H9 (cell line): Measurements from ENCODE around the gene LARGE1. TPM values are rescaled to one million over a fixed set of nuclear protein-coding genes. Genes with fewer than 3 reads are reported as not detected.
A peak's percentile ranks its signal among the peaks of the same experiment; 100 is the strongest.

ENCODE experiments used
- DNase-seq: peaks from one replicate; pipeline ENCODE4 v3.0.0-alpha.2; 2017
- H2AFZ ChIP-seq: one replicate; pipeline ENCODE4 v1.6.1; 2013; ENCODE audit warnings: mild to moderate bottlenecking, low read length, control low read depth, moderate library complexity
- H2AK5ac ChIP-seq: 2 replicates; pipeline ENCODE4 v1.6.1; 2013; ENCODE audit warnings: low read length, control low read depth, mixed read lengths; ENCODE audit not compliant: insufficient read length
- H2BK120ac ChIP-seq: one replicate; pipeline ENCODE4 v1.6.1; 2013; ENCODE audit warnings: low read depth, mild to moderate bottlenecking, low read length, control low read depth, inconsistent platforms; ENCODE audit not compliant: poor library complexity, severe bottlenecking
- H2BK12ac ChIP-seq: 2 replicates; pipeline ENCODE4 v1.6.1; 2013; ENCODE audit warnings: low read length, control low read depth, mixed read lengths, low read depth; ENCODE audit not compliant: insufficient read length
- H2BK15ac ChIP-seq: 2 replicates; pipeline ENCODE4 v1.6.1; 2013; ENCODE audit warnings: low read depth, low read length, control low read depth
- H2BK20ac ChIP-seq: one replicate; pipeline ENCODE4 v1.6.1; 2013; ENCODE audit warnings: low read depth, mild to moderate bottlenecking, low read length, control low read depth, inconsistent platforms; ENCODE audit not compliant: poor library complexity, severe bottlenecking
- H2BK5ac ChIP-seq: 2 replicates; pipeline ENCODE4 v1.6.1; 2013; ENCODE audit warnings: low read length, control low read depth, mixed read lengths; ENCODE audit not compliant: insufficient read length
- H3K14ac ChIP-seq: 2 replicates; pipeline ENCODE4 v1.6.1; 2013; ENCODE audit warnings: low read length, control low read depth; ENCODE audit not compliant: insufficient read depth
- H3K18ac ChIP-seq: 2 replicates; pipeline ENCODE4 v1.6.1; 2013; ENCODE audit warnings: low read depth, mild to moderate bottlenecking, mixed read lengths, low read length, control low read depth; ENCODE audit not compliant: insufficient read length
- H3K23ac ChIP-seq: 2 replicates; pipeline ENCODE4 v1.6.1; 2013; ENCODE audit warnings: low read length, control low read depth, mixed read lengths, low read depth; ENCODE audit not compliant: insufficient read length
- H3K23me2 ChIP-seq: 2 replicates; pipeline ENCODE4 v1.6.1; 2013; ENCODE audit warnings: low read depth, mild to moderate bottlenecking, mixed read lengths, low read length, control low read depth; ENCODE audit not compliant: insufficient read length, poor library complexity, severe bottlenecking
- H3K27ac ChIP-seq: 2 replicates; pipeline ENCODE4 v1.5.1; 2013; ENCODE audit warnings: low read length, control low read depth, mixed read lengths, low read depth; ENCODE audit not compliant: insufficient read length
- H3K27me3 ChIP-seq: 2 replicates; pipeline ENCODE4 v1.6.1; 2013; ENCODE audit warnings: low read length, control low read depth, inconsistent platforms; ENCODE audit not compliant: insufficient read depth
- H3K4ac ChIP-seq: 2 replicates; pipeline ENCODE4 v1.6.1; 2013; ENCODE audit warnings: low read depth, mild to moderate bottlenecking, control low read depth, inconsistent platforms, low read length, moderate library complexity
- H3K4me1 ChIP-seq: 2 replicates; pipeline ENCODE4 v1.6.1; 2013; ENCODE audit warnings: low read length, control low read depth, inconsistent platforms; ENCODE audit not compliant: insufficient read depth
- H3K4me2 ChIP-seq: 2 replicates; pipeline ENCODE4 v1.6.1; 2013; ENCODE audit warnings: low read length, control low read depth, mixed read lengths; ENCODE audit not compliant: insufficient read length, insufficient read depth
- H3K56ac ChIP-seq: 2 replicates; pipeline ENCODE4 v1.6.1; 2013; ENCODE audit warnings: low read depth, mild to moderate bottlenecking, mixed read lengths, low read length, control low read depth; ENCODE audit not compliant: insufficient read length
- H3K79me1 ChIP-seq: 2 replicates; pipeline ENCODE4 v1.6.1; 2013; ENCODE audit warnings: low read depth, mild to moderate bottlenecking, moderate library complexity, low read length, control low read depth, inconsistent platforms; ENCODE audit not compliant: insufficient read depth, poor library complexity, severe bottlenecking
- H3K79me2 ChIP-seq: 2 replicates; pipeline ENCODE4 v1.6.1; 2013; ENCODE audit warnings: low read length, control low read depth, inconsistent platforms; ENCODE audit not compliant: insufficient read depth
- H3K9ac ChIP-seq: 2 replicates; pipeline ENCODE4 v1.6.1; 2013; ENCODE audit warnings: low read length, control low read depth, mixed read lengths; ENCODE audit not compliant: insufficient read length; ENCODE audit errors: extremely low read depth
- H3K9me3 ChIP-seq: one replicate; pipeline ENCODE4 v1.6.1; 2013; ENCODE audit warnings: low read depth, low read length, inconsistent platforms; ENCODE audit not compliant: control insufficient read depth
- H3T11ph ChIP-seq: one replicate; pipeline ENCODE4 v1.6.1; 2013; ENCODE audit warnings: mild to moderate bottlenecking, low read length, control low read depth, inconsistent platforms
- H4K20me1 ChIP-seq: one replicate; pipeline ENCODE4 v1.6.1; 2013; ENCODE audit not compliant: control insufficient read depth, insufficient read length, insufficient read depth
- H4K5ac ChIP-seq: 2 replicates; pipeline ENCODE4 v1.6.1; 2013; ENCODE audit warnings: low read depth, mild to moderate bottlenecking, mixed read lengths, low read length, control low read depth; ENCODE audit not compliant: insufficient read length
- H4K8ac ChIP-seq: replicated peaks from 2 replicates; pipeline ENCODE4 v1.6.1; 2013; ENCODE audit warnings: low read length, control low read depth, mixed read lengths, low read depth; ENCODE audit not compliant: insufficient read length
- H4K91ac ChIP-seq: 2 replicates; pipeline ENCODE4 v1.6.1; 2013; ENCODE audit warnings: low read depth, mild to moderate bottlenecking, moderate library complexity, mixed read lengths, low read length, control low read depth; ENCODE audit not compliant: insufficient read length
- H3K27ac Mint-ChIP-seq, 3 experiments: 2 replicates in 2 of 3; 3 replicates in 1 of 3; pipeline ENCODE4 v1.8.0; 2020 to 2021; ENCODE audit warnings: mixed read lengths in 3 of 3, mild to moderate bottlenecking in 1 of 3, moderate library complexity in 1 of 3
- H3K27me3 Mint-ChIP-seq: 2 replicates; pipeline ENCODE4 v1.8.0; 2021; ENCODE audit warnings: low read depth, mild to moderate bottlenecking, moderate library complexity, mixed read lengths
- H3K36me3 Mint-ChIP-seq, 3 experiments: 2 replicates in 2 of 3; 3 replicates in 1 of 3; pipeline ENCODE4 v1.8.0; 2020 to 2021; ENCODE audit warnings: low read depth in 3 of 3, mixed read lengths in 3 of 3; ENCODE audit not compliant: insufficient read depth in 1 of 3
- H3K4me1 Mint-ChIP-seq, 2 experiments: 2 replicates each; pipeline ENCODE4 v1.8.0; 2020; ENCODE audit warnings: mixed read lengths in 2 of 2
- H3K4me3 Mint-ChIP-seq, 2 experiments: 2 replicates in 1 of 2; 3 replicates in 1 of 2; pipeline ENCODE4 v1.8.0; 2020 to 2021; ENCODE audit warnings: mild to moderate bottlenecking in 2 of 2, mixed read lengths in 2 of 2, moderate library complexity in 1 of 2
- H3K9me3 Mint-ChIP-seq, 2 experiments: 2 replicates in 1 of 2; 3 replicates in 1 of 2; pipeline ENCODE4 v1.8.0; 2020; ENCODE audit warnings: mild to moderate bottlenecking in 2 of 2, mixed read lengths in 2 of 2, moderate library complexity in 1 of 2
- WGBS: extraction: QIAGEN DNeasy Blood & Tissue Kit; methylation state at CpG from one replicate; pipeline ENCODE4 v1.1.7; 2013; ENCODE audit warnings: missing lambda C conversion rate, low lambda C conversion rate, mixed read lengths; ENCODE audit not compliant: insufficient read length; ENCODE audit errors: extremely low coverage; 5-methylcytosine and 5-hydroxymethylcytosine counted together
- total RNA-seq: library from RNA; stranded (reverse); gene quantifications from 2 replicates; pipeline ENCODE4 v1.2.1, GENCODE V29; 2021
- TF ChIP-seq, protein P1 (sequence below): fragments of 200-600 bp; sonication (generic); conservative IDR thresholded peaks from 3 replicates; pipeline ENCODE4 v1.8.0; 2021; ENCODE audit warnings: antibody characterized with exemption, mild to moderate bottlenecking

The LARGE1 gene
- total RNA-seq, 1 experiment from 2014 or later = 43.5 TPM

DNA sequence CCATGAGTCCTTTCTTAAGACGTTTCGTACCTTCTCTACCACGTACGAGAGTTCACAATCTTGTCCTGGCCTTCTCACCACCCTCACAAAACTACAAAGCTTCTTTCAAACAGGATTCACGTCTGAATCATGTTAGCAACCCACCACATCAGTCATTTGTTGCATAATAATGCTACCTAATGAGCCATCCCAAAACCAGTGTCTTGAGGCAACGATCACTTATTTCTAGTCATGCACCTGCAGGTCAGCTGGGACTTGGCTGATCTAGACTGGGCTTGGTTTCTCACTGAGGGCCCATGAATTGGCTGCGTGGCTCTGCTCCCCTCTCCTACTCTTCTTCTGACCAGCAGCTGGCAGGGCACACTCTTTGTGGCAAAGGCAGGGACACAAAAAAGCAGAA lies 28.3 kb downstream of the LARGE1 start:
- no peak overlapping the region for H2AFZ ChIP-seq
- TF ChIP-seq, protein P1, sequence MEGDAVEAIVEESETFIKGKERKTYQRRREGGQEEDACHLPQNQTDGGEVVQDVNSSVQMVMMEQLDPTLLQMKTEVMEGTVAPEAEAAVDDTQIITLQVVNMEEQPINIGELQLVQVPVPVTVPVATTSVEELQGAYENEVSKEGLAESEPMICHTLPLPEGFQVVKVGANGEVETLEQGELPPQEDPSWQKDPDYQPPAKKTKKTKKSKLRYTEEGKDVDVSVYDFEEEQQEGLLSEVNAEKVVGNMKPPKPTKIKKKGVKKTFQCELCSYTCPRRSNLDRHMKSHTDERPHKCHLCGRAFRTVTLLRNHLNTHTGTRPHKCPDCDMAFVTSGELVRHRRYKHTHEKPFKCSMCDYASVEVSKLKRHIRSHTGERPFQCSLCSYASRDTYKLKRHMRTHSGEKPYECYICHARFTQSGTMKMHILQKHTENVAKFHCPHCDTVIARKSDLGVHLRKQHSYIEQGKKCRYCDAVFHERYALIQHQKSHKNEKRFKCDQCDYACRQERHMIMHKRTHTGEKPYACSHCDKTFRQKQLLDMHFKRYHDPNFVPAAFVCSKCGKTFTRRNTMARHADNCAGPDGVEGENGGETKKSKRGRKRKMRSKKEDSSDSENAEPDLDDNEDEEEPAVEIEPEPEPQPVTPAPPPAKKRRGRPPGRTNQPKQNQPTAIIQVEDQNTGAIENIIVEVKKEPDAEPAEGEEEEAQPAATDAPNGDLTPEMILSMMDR = no peak
- H3K4ac ChIP-seq = no peak overlapping the region
- Mint-ChIP-seq H3K36me3 (peaks cover 7 to 16% (median 14%) of the 10 kb centered on the region in 3 experiments; a peak in 6 of 7 replicates), H3K9me3 (peaks cover 2 to 3% of the 10 kb centered on the region in 2 experiments; a peak in 3 of 5 replicates), H3K4me1 (peaks cover 82 to 88% of the 10 kb centered on the region in 2 experiments), H3K27ac (peak overlapping the region in 1 of 3 experiments; percentile 29; a peak in 3 of 7 replicates), H3K4me3 (no peak overlapping the region), H3K27me3 (no peaks in the 10 kb centered on the region)
- H2BK15ac ChIP-seq = no peak overlapping the region
- DNase-seq = no peak
- no peak overlapping the region for H3K18ac ChIP-seq
- H3K9me3 ChIP-seq = no peaks in the 10 kb centered on the region
- H4K8ac ChIP-seq = no peak overlapping the region
- no peak overlapping the region for H3T11ph ChIP-seq
- H3K79me2 ChIP-seq = peaks cover 72% of the 10 kb centered on the region
- H3K27ac ChIP-seq = no peak overlapping the region
- H2BK120ac ChIP-seq = no peak overlapping the region
- H3K9ac ChIP-seq = no peak overlapping the region
- no peak overlapping the region for H4K91ac ChIP-seq
- no peak overlapping the region for H4K5ac ChIP-seq
- no peaks in the 10 kb centered on the region for H4K20me1 ChIP-seq
- peaks cover 13% of the 10 kb centered on the region for H3K79me1 ChIP-seq
- H3K23ac ChIP-seq = no peak overlapping the region
- H3K4me1 ChIP-seq = peaks cover 44% of the 10 kb centered on the region
- H2BK12ac ChIP-seq = no peak overlapping the region
- no peak overlapping the region for H2AK5ac ChIP-seq
- no peaks in the 10 kb centered on the region for H3K23me2 ChIP-seq
- no peaks in the 10 kb centered on the region for H3K27me3 ChIP-seq
- H3K56ac ChIP-seq = no peak overlapping the region
- no peak overlapping the region for H2BK20ac ChIP-seq
- no peak overlapping the region for H2BK5ac ChIP-seq
- no peak overlapping the region for H3K14ac ChIP-seq
- H3K4me2 ChIP-seq = no peak overlapping the region
- WGBS = no CpG with 5 or more reads among the region's 7 CpGs
